Spinal cord (tissue), 10 donors: ENCODE data around the gene CYP46A1. TPM values are rescaled to one million over a fixed set of nuclear protein-coding genes. Genes with fewer than 3 reads are reported as not detected.

Source experiments
- DNase-seq, 6 donors: peaks; one replicate each; pipeline versions ENCODE4 v3.0.0 to v3.0.0-alpha.2; 2013 to 2015; ENCODE audit warnings: low spot score in 6 of 6, low read depth in 4 of 6
- H3K27ac ChIP-seq: one replicate; pipeline ENCODE4 v1.5.1; 2013; ENCODE audit warnings: low read depth, low read length, control low read depth
- H3K27me3 ChIP-seq: one replicate; pipeline ENCODE4 v1.6.1; 2013; ENCODE audit warnings: low read length; ENCODE audit not compliant: control insufficient read depth, insufficient read depth
- H3K36me3 ChIP-seq: one replicate; pipeline ENCODE4 v1.6.1; 2013; ENCODE audit warnings: low read length; ENCODE audit not compliant: control insufficient read depth, insufficient read depth
- H3K4me1 ChIP-seq: one replicate; pipeline ENCODE4 v1.6.1; 2013; ENCODE audit warnings: low read length; ENCODE audit not compliant: control insufficient read depth, insufficient read depth
- H3K4me3 ChIP-seq: one replicate; pipeline ENCODE4 v1.5.1; 2013; ENCODE audit warnings: low read depth, low read length, control low read depth
- H3K9me3 ChIP-seq: one replicate; pipeline ENCODE4 v1.6.1; 2013; ENCODE audit warnings: low read length; ENCODE audit not compliant: control insufficient read depth, insufficient read depth
- WGBS: methylation state at CpG from one replicate; pipeline ENCODE4 v1.1.5; 2013; ENCODE audit warnings: missing lambda C conversion rate; ENCODE audit not compliant: insufficient coverage; 5-methylcytosine and 5-hydroxymethylcytosine counted together
- polyA plus RNA-seq, 2 donors: library from polyadenylated mRNA; unstranded; fragments of 120-200 nt; gene quantifications; one replicate each; pipeline ENCODE4 v1.2.1, GENCODE V29; 2013; ENCODE audit not compliant: insufficient read length in 2 of 2
- total RNA-seq, 2 donors: library from RNA; depleted of rRNA in 1 of 2; stranded (reverse); fragments of 120-200 nt in 1 of 2; fragments of >200 nt in 1 of 2; gene quantifications; one replicate each; pipeline versions ENCODE4 v1.2.3 to v1.2.4, GENCODE V29; 2013 to 2014
- donor health status: healthy.

CYP46A1 gene
- total and polyA plus RNA-seq, 4 donors, result 5.5 to 42.2 (median 26.0) TPM

DNA sequence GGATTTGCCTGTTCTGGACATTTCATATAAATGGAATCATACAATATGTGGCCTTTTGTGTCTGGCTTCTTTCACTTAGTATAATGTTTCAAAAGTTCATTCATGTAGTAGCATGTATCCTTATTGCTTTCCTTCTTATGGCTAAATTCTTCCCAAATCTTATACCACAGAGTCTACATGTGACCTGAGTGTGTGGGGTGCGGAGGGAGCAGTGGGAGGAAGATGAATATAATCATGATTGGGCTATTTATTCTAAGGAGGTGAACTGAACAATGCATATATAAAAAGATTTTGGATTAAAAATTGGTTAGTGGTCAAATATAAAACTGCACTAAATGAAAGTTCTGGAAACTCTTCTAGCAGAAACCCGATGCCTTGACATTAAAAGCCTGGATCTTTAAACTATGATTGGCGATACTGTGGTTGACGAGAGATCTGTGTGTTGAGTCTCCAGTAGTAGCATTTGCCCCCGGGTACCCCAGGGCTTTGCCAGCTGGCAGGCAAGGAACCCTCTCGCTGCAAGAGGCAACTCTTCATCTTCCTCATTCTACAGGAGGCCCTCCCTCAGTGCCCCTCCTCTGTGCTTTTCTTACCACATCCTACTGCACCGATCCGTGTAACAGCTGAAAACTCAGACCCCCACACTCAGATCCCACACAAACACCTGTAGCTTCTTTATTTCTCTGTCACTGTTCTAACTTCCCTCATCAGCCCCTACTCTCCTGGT is 2.6 kb downstream of the CYP46A1 start:
- Histone ChIP-seq H3K4me3 (no peak overlapping the region), H3K9me3 (no peaks in the 10 kb centered on the region), H3K36me3 (peaks cover 6% of the 10 kb centered on the region), H3K27ac (no peak overlapping the region), H3K27me3 (no peaks in the 10 kb centered on the region), H3K4me1 (peaks cover 21% of the 10 kb centered on the region)
- 92% methylated on average over 5 of the region's 8 CpGs for WGBS
- no peak for DNase-seq

GRCh38 chr14:99687284-99688209 is 3.4 kb downstream of the CYP46A1 start:
- H3K9me3 ChIP-seq, result no peaks in the 10 kb centered on the region
- no peak overlapping the region for H3K27ac ChIP-seq
- DNase-seq, result no peak
- no peak overlapping the region for H3K4me3 ChIP-seq
- H3K36me3 ChIP-seq, result peaks cover 6% of the 10 kb centered on the region
- peaks cover 20% of the 10 kb centered on the region for H3K4me1 ChIP-seq
- no peaks in the 10 kb centered on the region for H3K27me3 ChIP-seq
- 70% methylated on average over 10 of the region's 12 CpGs for WGBS

DNA sequence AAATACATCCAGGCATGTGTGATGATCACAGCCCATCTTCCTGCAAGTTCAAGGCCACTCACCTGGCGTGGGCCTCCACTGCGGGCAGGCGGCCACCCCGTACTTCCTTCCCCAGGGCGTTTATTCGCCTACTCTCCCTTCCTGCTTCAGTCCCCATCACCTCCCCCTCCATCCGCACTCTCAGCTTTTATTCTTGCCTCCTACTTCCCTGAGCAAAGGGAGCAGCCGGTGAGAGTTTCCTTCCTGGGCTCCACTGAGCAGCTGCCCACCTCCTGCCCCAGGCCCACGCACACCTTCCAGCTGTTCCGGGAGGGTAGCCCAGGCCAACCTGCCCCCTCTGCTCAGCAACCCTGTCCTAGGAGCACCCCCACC is 4.1 kb downstream of the CYP46A1 start:
- no peak for DNase-seq
- 71% methylated on average over 10 of the region's 10 CpGs for WGBS
- no peak overlapping the region for H3K27ac ChIP-seq
- peaks cover 13% of the 10 kb centered on the region for H3K4me1 ChIP-seq
- H3K9me3 ChIP-seq, result no peaks in the 10 kb centered on the region
- no peaks in the 10 kb centered on the region for H3K27me3 ChIP-seq
- peaks cover 6% of the 10 kb centered on the region for H3K36me3 ChIP-seq
- H3K4me3 ChIP-seq, result no peak overlapping the region

- H3K36me3 ChIP-seq, result peaks cover 6% of the 10 kb centered on the region
- WGBS, result 89% methylated on average over 11 of the region's 11 CpGs
- peaks cover 9% of the 10 kb centered on the region for H3K4me1 ChIP-seq
- no peaks in the 10 kb centered on the region for H3K27me3 ChIP-seq
- H3K9me3 ChIP-seq, result no peaks in the 10 kb centered on the region
- H3K27ac ChIP-seq, result no peak overlapping the region
- no peak for DNase-seq
- H3K4me3 ChIP-seq, result no peak overlapping the region
Measured at GRCh38 chr14:99688629-99689028, 4.5 kb downstream of the CYP46A1 start.

DNA sequence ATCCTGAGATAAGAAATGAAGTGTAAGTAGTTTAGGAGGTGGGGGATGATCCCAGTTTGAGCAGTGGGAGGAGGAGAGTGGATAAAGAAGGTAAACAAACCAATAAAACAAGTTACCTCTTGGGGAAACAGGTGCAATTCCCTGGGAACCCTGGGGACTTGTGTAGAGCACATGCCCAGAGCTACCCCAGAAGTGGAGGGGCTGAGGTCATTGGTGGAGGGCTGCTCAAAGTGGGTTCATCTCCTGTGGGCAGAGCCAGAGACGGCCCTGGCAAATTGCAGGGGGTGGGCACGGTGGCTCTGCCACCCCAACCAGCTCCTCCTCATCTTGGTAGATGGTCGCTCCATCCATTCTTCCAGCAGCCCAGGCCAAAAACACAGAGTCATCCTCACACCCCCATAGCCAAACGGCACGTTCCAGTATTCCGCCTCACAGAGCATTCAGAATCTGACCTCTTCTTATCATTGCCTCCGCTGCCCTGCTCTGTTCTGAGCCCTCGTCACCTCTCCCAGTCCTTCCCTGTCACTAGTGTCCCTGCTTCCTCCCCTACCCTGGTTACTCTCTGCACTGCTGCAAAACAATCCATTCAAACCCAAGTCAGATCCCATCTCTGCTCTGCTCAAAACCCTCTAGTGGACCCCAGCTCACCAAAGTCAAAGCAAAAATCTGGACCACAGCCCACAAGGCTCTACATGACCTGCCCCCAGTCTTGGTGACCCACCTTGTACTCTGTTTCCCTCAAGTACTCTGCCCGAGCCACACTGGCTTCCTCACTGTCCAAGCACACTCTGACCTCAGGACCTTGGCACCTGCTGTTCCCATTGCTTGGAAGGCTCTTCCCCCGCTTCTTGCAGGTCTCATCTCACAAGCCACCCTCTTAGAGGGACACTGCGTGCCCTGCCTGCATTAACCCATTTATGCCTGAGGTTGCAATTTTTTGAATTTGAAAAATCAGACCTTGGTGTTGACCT is 5.5 kb downstream of the CYP46A1 start:
- Histone ChIP-seq H3K9me3 (no peaks in the 10 kb centered on the region), H3K27me3 (no peaks in the 10 kb centered on the region), H3K36me3 (peaks cover 6% of the 10 kb centered on the region), H3K27ac (no peak overlapping the region), H3K4me3 (no peak overlapping the region), H3K4me1 (peaks cover 7% of the 10 kb centered on the region)
- WGBS, result 92% methylated on average over 11 of the region's 11 CpGs
- DNase-seq, result no peak

- Histone ChIP-seq H3K4me1 (no peaks in the 10 kb centered on the region), H3K9me3 (no peaks in the 10 kb centered on the region), H3K36me3 (peaks cover 6% of the 10 kb centered on the region), H3K27ac (no peak overlapping the region), H3K4me3 (no peak overlapping the region), H3K27me3 (no peaks in the 10 kb centered on the region)
- no peak for DNase-seq
- WGBS, result 100% methylated on average over 2 of the region's 5 CpGs
Measured at GRCh38 chr14:99690636-99691035, 6.5 kb downstream of the CYP46A1 start.

GRCh38 chr14:99691111-99691885 is 7.2 kb downstream of the CYP46A1 start:
- WGBS, result 94% methylated on average over 11 of the region's 13 CpGs
- no peaks in the 10 kb centered on the region for H3K27me3 ChIP-seq
- no peaks in the 10 kb centered on the region for H3K4me1 ChIP-seq
- no peak overlapping the region for H3K4me3 ChIP-seq
- DNase-seq, result no peak
- H3K9me3 ChIP-seq, result no peaks in the 10 kb centered on the region
- H3K27ac ChIP-seq, result no peak overlapping the region
- H3K36me3 ChIP-seq, result peaks cover 6% of the 10 kb centered on the region

DNA sequence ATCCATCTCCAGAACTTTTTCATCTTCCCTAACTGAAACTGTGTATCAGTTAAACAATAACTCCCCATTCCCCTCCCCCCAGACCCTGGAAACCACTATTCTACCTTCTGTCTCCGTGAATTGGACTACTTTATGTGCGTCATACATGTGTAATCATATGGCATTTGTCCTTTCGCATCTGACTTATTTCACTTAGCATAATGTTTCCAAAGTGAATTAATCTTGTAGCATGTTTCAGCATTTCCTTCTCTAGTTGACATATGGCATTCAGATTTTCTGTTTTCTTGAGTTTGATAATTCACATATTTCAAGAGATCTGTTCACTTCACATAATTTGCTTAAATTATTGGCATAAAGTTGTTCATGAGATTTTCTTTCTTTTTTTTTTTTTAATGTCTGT is 9.8 kb downstream of the CYP46A1 start:
- no peak overlapping the region for H3K27ac ChIP-seq
- no peaks in the 10 kb centered on the region for H3K4me1 ChIP-seq
- no peak overlapping the region for H3K4me3 ChIP-seq
- peak in 1 of 6 donors; percentile 40 for DNase-seq
- no peaks in the 10 kb centered on the region for H3K9me3 ChIP-seq
- H3K27me3 ChIP-seq, result no peaks in the 10 kb centered on the region
- peaks cover 3% of the 10 kb centered on the region for H3K36me3 ChIP-seq
- 70% methylated on average over 2 of the region's 3 CpGs for WGBS
